MCF 10A (cell line): Measurements from ENCODE around the gene ZNF582. TPM values are rescaled to one million over a fixed set of nuclear protein-coding genes. Genes with fewer than 3 reads are reported as not detected.
A peak's percentile ranks its signal among the peaks of the same experiment; 100 is the strongest.

ENCODE experiments used
- BruUV-seq: library from RNA; stranded (reverse); fragments of 400-500 nt; replicated peaks from 2 replicates; lab custom pipeline; 2021; lab: Mats Ljungman, UMichigan
- CTCF ChIA-PET: fragments of 300-600 bp; sonication (Branson Sonifier 250); formaldehyde crosslinking; extraction: SDS; loops from one replicate; lab custom pipeline; 2021; ENCODE audit warnings: antibody characterized with exemption, inconsistent platforms; lab: Yijun Ruan, JAX
- POLR2A ChIA-PET: fragments of 300-600, 350-650 bp; sonication (Branson Sonifier 250); formaldehyde crosslinking; extraction: SDS; loops from one replicate; lab custom pipeline; 2020; ENCODE audit warnings: antibody characterized with exemption, inconsistent platforms; lab: Yijun Ruan, JAX
- DNase-seq: peaks from one replicate; pipeline ENCODE4 v3.0.0-alpha.2; 2018; ENCODE audit not compliant: unreplicated experiment
- H3K27ac Mint-ChIP-seq: one replicate; pipeline ENCODE4 v1.8.0; 2022; ENCODE audit warnings: mild to moderate bottlenecking, low read depth, mixed read lengths; ENCODE audit not compliant: unreplicated experiment
- H3K27me3 Mint-ChIP-seq: one replicate; pipeline ENCODE4 v1.8.0; 2022; ENCODE audit warnings: mixed read lengths; ENCODE audit not compliant: insufficient read depth, unreplicated experiment
- H3K36me3 Mint-ChIP-seq: one replicate; pipeline ENCODE4 v1.8.0; 2022; ENCODE audit warnings: mild to moderate bottlenecking, moderate library complexity, mixed read lengths; ENCODE audit not compliant: insufficient read depth, unreplicated experiment
- H3K4me1 Mint-ChIP-seq: one replicate; pipeline ENCODE4 v1.8.0; 2022; ENCODE audit warnings: mixed read lengths; ENCODE audit not compliant: insufficient read depth, unreplicated experiment
- H3K4me3 Mint-ChIP-seq: one replicate; pipeline ENCODE4 v1.8.0; 2022; ENCODE audit warnings: mild to moderate bottlenecking, moderate library complexity, mixed read lengths; ENCODE audit not compliant: unreplicated experiment
- H3K9me3 Mint-ChIP-seq: one replicate; pipeline ENCODE4 v1.8.0; 2022; ENCODE audit warnings: mixed read lengths; ENCODE audit not compliant: unreplicated experiment
- intact Hi-C: fragments of 100-400 bp; cut with micrococcal nuclease; formaldehyde crosslinking; loops from 2 replicates; pipeline ENCODE4 v1.14.1; 2022
- total RNA-seq: library from RNA; stranded (reverse); gene quantifications from 2 replicates; pipeline ENCODE4 v1.2.3, GENCODE V29; 2022
- TF ChIP-seq, protein P1 (sequence below): fragments of 200-600 bp; IDR thresholded peaks from one replicate; pipeline ENCODE4 v1.8.0; 2022; ENCODE audit warnings: antibody characterized with exemption, mild to moderate bottlenecking; ENCODE audit not compliant: unreplicated experiment

Gene ZNF582
- total RNA-seq, 1 experiment from 2014 or later = not detected

- Mint-ChIP-seq H3K27me3 (no peaks in the 10 kb centered on the region), H3K27ac (no peak overlapping the region), H3K9me3 (peaks cover 48% of the 10 kb centered on the region), H3K36me3 (peaks cover 6% of the 10 kb centered on the region), H3K4me1 (peaks cover 10% of the 10 kb centered on the region), H3K4me3 (peak overlapping the region; percentile 72)
- POLR2A ChIA-PET = no interaction called here
- BruUV-seq = no TSS peak
- TF ChIP-seq, protein P1, sequence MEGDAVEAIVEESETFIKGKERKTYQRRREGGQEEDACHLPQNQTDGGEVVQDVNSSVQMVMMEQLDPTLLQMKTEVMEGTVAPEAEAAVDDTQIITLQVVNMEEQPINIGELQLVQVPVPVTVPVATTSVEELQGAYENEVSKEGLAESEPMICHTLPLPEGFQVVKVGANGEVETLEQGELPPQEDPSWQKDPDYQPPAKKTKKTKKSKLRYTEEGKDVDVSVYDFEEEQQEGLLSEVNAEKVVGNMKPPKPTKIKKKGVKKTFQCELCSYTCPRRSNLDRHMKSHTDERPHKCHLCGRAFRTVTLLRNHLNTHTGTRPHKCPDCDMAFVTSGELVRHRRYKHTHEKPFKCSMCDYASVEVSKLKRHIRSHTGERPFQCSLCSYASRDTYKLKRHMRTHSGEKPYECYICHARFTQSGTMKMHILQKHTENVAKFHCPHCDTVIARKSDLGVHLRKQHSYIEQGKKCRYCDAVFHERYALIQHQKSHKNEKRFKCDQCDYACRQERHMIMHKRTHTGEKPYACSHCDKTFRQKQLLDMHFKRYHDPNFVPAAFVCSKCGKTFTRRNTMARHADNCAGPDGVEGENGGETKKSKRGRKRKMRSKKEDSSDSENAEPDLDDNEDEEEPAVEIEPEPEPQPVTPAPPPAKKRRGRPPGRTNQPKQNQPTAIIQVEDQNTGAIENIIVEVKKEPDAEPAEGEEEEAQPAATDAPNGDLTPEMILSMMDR = no peak
- DNase-seq = no peak
- CTCF ChIA-PET = no interaction called here
- intact Hi-C loops = no loop called here
Measured at GRCh38 chr19:56405062-56405461, 11.7 kb upstream of the ZNF582 start.

DNA sequence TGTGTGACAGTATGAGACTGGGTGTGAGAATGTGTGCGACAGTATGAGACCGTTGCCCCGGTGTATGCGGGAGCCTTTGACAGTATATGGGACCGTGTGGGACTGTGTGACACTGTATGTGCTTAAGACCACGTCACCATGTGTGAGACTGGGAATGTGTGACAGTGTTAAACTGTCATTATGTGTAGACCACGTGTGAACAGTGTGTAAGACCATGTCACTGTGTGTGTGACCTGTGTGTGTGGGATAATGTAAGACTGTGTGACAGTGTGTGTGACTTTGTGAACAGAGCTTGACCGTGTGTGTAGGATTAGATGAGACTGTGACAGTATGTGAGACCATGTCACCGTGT lies 11.3 kb upstream of the ZNF582 start:
- Mint-ChIP-seq H3K4me3 (peak overlapping the region; percentile 72), H3K27me3 (no peaks in the 10 kb centered on the region), H3K4me1 (peaks cover 10% of the 10 kb centered on the region), H3K9me3 (peaks cover 50% of the 10 kb centered on the region), H3K27ac (peak overlapping the region; percentile 40), H3K36me3 (peaks cover 6% of the 10 kb centered on the region)
- no peak for DNase-seq
- CTCF ChIA-PET = no interaction called here
- TF ChIP-seq, protein P1 = no peak
- POLR2A ChIA-PET = no interaction called here
- TSS peak; percentile 58 for BruUV-seq
- intact Hi-C loops = no loop called here

DNA sequence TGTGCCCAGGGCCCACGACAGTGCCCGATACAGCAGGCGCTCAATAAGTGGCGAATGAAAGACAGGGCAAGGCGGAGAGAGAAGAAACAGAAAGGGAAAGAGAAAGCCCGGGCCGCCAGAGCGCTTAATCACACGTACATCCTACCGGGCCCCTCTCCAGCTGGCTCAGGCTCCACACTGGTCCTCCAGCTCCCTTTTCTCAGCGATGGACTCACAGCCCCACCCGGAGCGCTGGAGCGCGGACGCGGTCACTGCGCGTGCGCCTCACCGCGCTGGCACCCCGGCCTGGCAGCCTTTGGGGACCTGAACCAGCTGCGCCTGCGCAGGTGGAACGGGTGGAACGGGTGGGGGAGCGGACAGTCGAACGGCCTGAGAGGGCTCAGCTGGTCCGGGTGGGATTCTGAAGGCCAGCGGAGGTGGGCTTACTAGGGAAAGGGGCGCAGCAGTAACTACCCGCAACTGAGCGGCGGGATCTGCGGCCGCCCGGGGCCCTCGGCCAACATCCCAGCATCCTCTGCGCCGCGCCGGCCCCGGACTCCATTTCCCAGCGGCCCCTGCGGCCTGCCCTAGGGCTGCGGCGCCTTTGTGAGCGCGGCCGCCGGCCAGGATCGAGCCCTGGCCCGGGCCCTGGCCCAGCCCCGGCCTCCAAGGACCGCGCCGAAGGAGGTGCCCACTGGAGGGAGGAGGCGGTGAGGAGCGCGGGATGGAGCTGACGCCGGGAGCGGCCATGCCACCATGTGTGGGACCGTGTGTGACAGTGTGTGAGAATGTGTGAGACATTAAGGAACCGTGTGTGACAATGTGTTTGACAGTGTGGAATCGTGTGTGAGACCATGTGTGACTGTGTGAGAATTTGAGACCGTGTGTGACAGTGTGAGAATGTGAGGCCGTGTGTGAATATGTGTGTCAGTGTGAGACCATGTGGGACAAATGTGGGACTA lies 10.7 kb upstream of the ZNF582 start, which contains the start of gene ZNF583:
TSS of gene ZNF583 (plus strand) at position 569 of the 941 bp plus-strand sequence. CDS start 2,783 bp downstream, outside the sequence.
- TF ChIP-seq, protein P1 = no peak
- Mint-ChIP-seq H3K36me3 (peaks cover 6% of the 10 kb centered on the region), H3K27me3 (no peaks in the 10 kb centered on the region), H3K4me3 (peak within 1 kb of the TSS; percentile 72), H3K9me3 (peaks cover 52% of the 10 kb centered on the region), H3K27ac (peak within 1 kb of the TSS; percentile 40), H3K4me1 (peaks cover 10% of the 10 kb centered on the region)
- intact Hi-C loops = no loop called here
- no TSS peak for BruUV-seq
- ChIA-PET POLR2A (interaction anchor here (0.6 kb wide), 1 partner anchor 90 kb away, joined by 4 read pairs; no protein-coding TSS in a partner anchor), CTCF (no interaction called here)
- DNase-seq = peak; percentile 87

- CTCF ChIA-PET = interaction anchor here (0.8 kb wide), 1 partner anchor 52 kb away, joined by 3 read pairs; no protein-coding TSS in a partner anchor
- Mint-ChIP-seq H3K4me3 (peak overlapping the region; percentile 72), H3K4me1 (peaks cover 10% of the 10 kb centered on the region), H3K36me3 (peaks cover 2% of the 10 kb centered on the region), H3K9me3 (peaks cover 50% of the 10 kb centered on the region), H3K27ac (no peak overlapping the region), H3K27me3 (no peaks in the 10 kb centered on the region)
- no peak for DNase-seq
- intact Hi-C loops = no loop called here
- TF ChIP-seq, protein P1 = no peak
- BruUV-seq = no TSS peak
- POLR2A ChIA-PET = no interaction called here
Measured at GRCh38 chr19:56403261-56403660, 9.9 kb upstream of the ZNF582 start.
